HL-60/S4 (cell line): ENCODE data around the gene IFNL2.

Experiments used
- in situ Hi-C: fragments of 300-500 bp; cut with MboI; formaldehyde crosslinking; loops from 2 replicates; pipeline ENCODE4 v1.14.3; 2022; ENCODE audit warnings: low sequenced_read_pairs

IFNL2 gene

GRCh38 chr19:39316627-39317321 is 48.6 kb downstream of the IFNL2 start:
- in situ Hi-C loops = no loop called here

GRCh38 chr19:39317476-39317875 is 49.3 kb downstream of the IFNL2 start:
- in situ Hi-C loops = no loop called here

- in situ Hi-C loops = no loop called here
These were observed 49.9 kb downstream of the IFNL2 start for GRCh38 chr19:39318071-39318470.

GRCh38 chr19:39318690-39319089 is 50.5 kb downstream of the IFNL2 start:
- in situ Hi-C loops = no loop called here

GRCh38 chr19:39319098-39319891 is 51.1 kb downstream of the IFNL2 start:
- in situ Hi-C loops = no loop called here
